Measurements from ENCODE around the gene KCNH4. TPM values are rescaled to one million over a fixed set of nuclear protein-coding genes. Genes with fewer than 3 reads are reported as not detected.

The KCNH4 gene
- 0.63 TPM for total RNA-seq

GRCh38 chr17:42180922-42181850 is at the start of gene KCNH4:
TSS of gene KCNH4 (minus strand) at chr17:42181142. CDS start at chr17:42180945, 197 bp downstream.

GRCh38 chr17:42193969-42194899 is 13.3 kb upstream of the KCNH4 start, which contains the start of gene GHDC:
TSS of gene GHDC (minus strand) at chr17:42194494. CDS start at chr17:42193581, 913 bp downstream.

GRCh38 chr17:42184713-42185620 is 4.0 kb upstream of the KCNH4 start, which contains the start of gene HCRT:
TSS of gene HCRT (minus strand) at chr17:42185452. CDS start at chr17:42185365, 87 bp downstream.

GRCh38 chr17:42122371-42123303 is 58.3 kb downstream of the KCNH4 start, which contains the start of gene HSPB9:
TSS of gene HSPB9 (plus strand) at chr17:42122804. CDS start at chr17:42122851, 47 bp downstream.

GRCh38 chr17:42120770-42121769 is 59.9 kb downstream of the KCNH4 start, which contains the start of gene KAT2A:
TSS of gene KAT2A (minus strand) at chr17:42121367. CDS start at chr17:42121304, 63 bp downstream.

GRCh38 chr17:42112552-42113176 is 68.3 kb downstream of the KCNH4 start, which contains the start of gene DHX58:
TSS of gene DHX58 (minus strand) at chr17:42112714. CDS start at chr17:42111892, 822 bp downstream.

Other genes with a start within 250 kb of the KCNH4 start
- gene CNP, start 214.3 kb downstream of the KCNH4 start, total RNA-seq = 40.7 TPM
- gene DNAJC7, start 163.7 kb downstream of the KCNH4 start, total RNA-seq = 92.3 TPM
- 36.6 TPM for gene NKIRAS2, start 161.1 kb downstream of the KCNH4 start, total RNA-seq
- 4.7 TPM for gene C17orf113, start 130.5 kb downstream of the KCNH4 start, total RNA-seq
- gene ZNF385C, start 82.7 kb downstream of the KCNH4 start, total RNA-seq = 0.31 TPM
- 1.6 TPM for gene DHX58, start 68.4 kb downstream of the KCNH4 start, total RNA-seq
- 18.2 TPM for gene KAT2A, start 59.8 kb downstream of the KCNH4 start, total RNA-seq
- not detected for gene HSPB9, start 58.3 kb downstream of the KCNH4 start, total RNA-seq
- gene RAB5C, start 26.2 kb downstream of the KCNH4 start, total RNA-seq = 62.0 TPM
- gene HCRT, start 4.3 kb upstream of the KCNH4 start, total RNA-seq = not detected
- gene GHDC, start 13.4 kb upstream of the KCNH4 start, total RNA-seq = 6.9 TPM
- gene STAT5B, start 95.2 kb upstream of the KCNH4 start, total RNA-seq = 38.5 TPM
- gene STAT5A, start 107.4 kb upstream of the KCNH4 start, total RNA-seq = 0.94 TPM
- gene STAT3, start 207.3 kb upstream of the KCNH4 start, total RNA-seq = 43.2 TPM
- 4.1 TPM for gene CAVIN1, start 242.1 kb upstream of the KCNH4 start, total RNA-seq